Kidney (tissue), 14 donors: ENCODE measurements around the gene NBL1. TPM values are rescaled to one million over a fixed set of nuclear protein-coding genes. Genes with fewer than 3 reads are reported as not detected.

Source experiments
- DNase-seq, 5 donors: peaks; one replicate each; pipeline ENCODE4 v3.0.0-alpha.2; 2013 to 2020
- FAIRE-seq: peaks from 2 replicates; lab custom pipeline; 2012; peaks lifted over from hg19 to GRCh38; lab: Jason Lieb, UNC
- H3K27ac ChIP-seq, 2 donors: one replicate each; pipeline ENCODE4 v1.7.0; 2013; ENCODE audit warnings: low read depth in 2 of 2, low read length in 2 of 2, inconsistent platforms in 1 of 2
- H3K27me3 ChIP-seq: one replicate; pipeline ENCODE4 v1.7.1; 2013; ENCODE audit warnings: low read length, inconsistent platforms; ENCODE audit not compliant: control insufficient read depth, insufficient read depth
- H3K36me3 ChIP-seq, 3 donors: one replicate each; pipeline versions ENCODE4 v1.7.0 to v1.7.1; 2013; ENCODE audit warnings: low read length in 3 of 3, control low read depth in 1 of 3, inconsistent platforms in 1 of 3; ENCODE audit not compliant: insufficient read depth in 3 of 3, control insufficient read depth in 2 of 3
- H3K4me1 ChIP-seq, 3 donors: one replicate each; pipeline versions ENCODE4 v1.7.0 to v1.7.1; 2013; ENCODE audit warnings: low read length in 3 of 3, inconsistent platforms in 1 of 3, low read depth in 1 of 3; ENCODE audit not compliant: control insufficient read depth in 2 of 3, insufficient read depth in 2 of 3
- H3K4me3 ChIP-seq, 3 donors: one replicate each; pipeline versions ENCODE4 v1.7.0 to v1.8.1; 2013; ENCODE audit warnings: low read length in 3 of 3, control low read depth in 1 of 3, inconsistent platforms in 1 of 3
- H3K9ac ChIP-seq, 3 donors: one replicate each; pipeline versions ENCODE4 v1.7.0 to v1.7.1; 2013; ENCODE audit warnings: low read length in 3 of 3, control low read depth in 1 of 3, inconsistent platforms in 1 of 3
- H3K9me3 ChIP-seq, 3 donors: one replicate each; pipeline versions ENCODE4 v1.7.0 to v1.7.1; 2013; ENCODE audit warnings: low read length in 3 of 3, control low read depth in 1 of 3, inconsistent platforms in 1 of 3; ENCODE audit not compliant: control insufficient read depth in 2 of 3, insufficient read depth in 1 of 3
- intact Hi-C: fragments of 100-400 bp; cut with DNase I; formaldehyde crosslinking; loops from one replicate; pipeline ENCODE4 v1.11.1; 2022
- polyA plus RNA-seq: library from polyadenylated mRNA; stranded (reverse); fragments of 350-450 nt; fragmentation: Illumina TruSeq; extraction: RNeasy Lipid Tissue Mini Kit (QIAGEN cat#74804); gene quantifications from one replicate; pipeline ENCODE4 v1.2.3, GENCODE V29; 2014; ENCODE audit warnings: low read depth, low replicate concordance; ENCODE audit not compliant: insufficient read depth
- total RNA-seq: library from RNA; stranded (reverse); fragmentation: NEBNext Ultra II Directional; extraction: Animal tissue kit (Norgen Biotek cat#: 25700); gene quantifications from one replicate; pipeline ENCODE4 v1.2.1, GENCODE V29; 2021
- TF ChIP-seq, protein P1 (sequence below): IDR thresholded peaks from 3 replicates; pipeline ENCODE4 v1.5.1; 2012; ENCODE audit warnings: mild to moderate bottlenecking, moderate library complexity, borderline replicate concordance; ENCODE audit not compliant: insufficient read depth; ENCODE audit errors: extremely low read depth
- donor health status: control.
- donor health status: control.
- donor health status: control.
- donor health status: control.
- donor health status: control.
- donor health status: DM: yes; HTN: yes; CAD: no.
- donor health status: Normal renal cell carcinoma (clear cell type).

Gene NBL1
- total and polyA plus RNA-seq, 2 donors from 2014 or later: 47.4 to 141 TPM

GRCh38 chr1:19623523-19623922 is 20.6 kb upstream of the NBL1 start:
- Histone ChIP-seq H3K9me3 (no peaks in the 10 kb centered on the region), H3K27me3 (no peaks in the 10 kb centered on the region), H3K27ac (peak overlapping the region in 1 of 2 donors; percentile 26), H3K4me1 (peaks cover 3 to 33% (median 6%) of the 10 kb centered on the region in 3 donors), H3K4me3 (no peak overlapping the region), H3K9ac (no peak overlapping the region), H3K36me3 (peaks cover 2 to 17% (median 17%) of the 10 kb centered on the region in 3 donors)
- intact Hi-C loops: no loop called here
- DNase-seq (peak in 2 of 5 donors; percentile 24 to 61), FAIRE-seq (no peak)
- TF ChIP-seq, protein P1, sequence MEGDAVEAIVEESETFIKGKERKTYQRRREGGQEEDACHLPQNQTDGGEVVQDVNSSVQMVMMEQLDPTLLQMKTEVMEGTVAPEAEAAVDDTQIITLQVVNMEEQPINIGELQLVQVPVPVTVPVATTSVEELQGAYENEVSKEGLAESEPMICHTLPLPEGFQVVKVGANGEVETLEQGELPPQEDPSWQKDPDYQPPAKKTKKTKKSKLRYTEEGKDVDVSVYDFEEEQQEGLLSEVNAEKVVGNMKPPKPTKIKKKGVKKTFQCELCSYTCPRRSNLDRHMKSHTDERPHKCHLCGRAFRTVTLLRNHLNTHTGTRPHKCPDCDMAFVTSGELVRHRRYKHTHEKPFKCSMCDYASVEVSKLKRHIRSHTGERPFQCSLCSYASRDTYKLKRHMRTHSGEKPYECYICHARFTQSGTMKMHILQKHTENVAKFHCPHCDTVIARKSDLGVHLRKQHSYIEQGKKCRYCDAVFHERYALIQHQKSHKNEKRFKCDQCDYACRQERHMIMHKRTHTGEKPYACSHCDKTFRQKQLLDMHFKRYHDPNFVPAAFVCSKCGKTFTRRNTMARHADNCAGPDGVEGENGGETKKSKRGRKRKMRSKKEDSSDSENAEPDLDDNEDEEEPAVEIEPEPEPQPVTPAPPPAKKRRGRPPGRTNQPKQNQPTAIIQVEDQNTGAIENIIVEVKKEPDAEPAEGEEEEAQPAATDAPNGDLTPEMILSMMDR: no peak

- Histone ChIP-seq H3K36me3 (peaks cover 2 to 20% (median 17%) of the 10 kb centered on the region in 3 donors), H3K9ac (no peak overlapping the region)
- TF ChIP-seq, protein P1: no peak
Measured at GRCh38 chr1:19625291-19625937, 18.7 kb upstream of the NBL1 start.

DNA sequence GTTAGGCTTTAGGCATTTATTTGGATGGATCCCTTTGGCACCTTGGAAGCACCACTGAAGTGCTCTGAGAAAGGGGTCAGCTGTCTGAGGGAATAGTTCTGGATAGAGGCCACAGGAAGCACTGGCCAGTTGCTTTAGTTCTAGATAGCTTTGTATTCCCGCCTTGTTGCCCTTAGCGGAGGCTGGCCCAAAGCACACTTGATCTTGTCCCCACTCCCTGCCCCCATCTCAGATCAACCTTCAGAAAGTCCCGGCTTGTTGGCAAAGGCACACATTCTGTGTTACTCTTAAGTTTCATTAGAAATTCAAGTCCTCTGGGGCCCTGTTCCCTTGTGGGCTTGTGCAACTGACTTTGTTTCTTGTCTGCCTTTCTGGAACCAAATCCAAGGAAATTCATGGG is 15.2 kb upstream of the NBL1 start:
- FAIRE-seq (no peak), DNase-seq (no peak)
- Histone ChIP-seq H3K9me3 (no peaks in the 10 kb centered on the region), H3K4me3 (no peak overlapping the region), H3K27me3 (no peaks in the 10 kb centered on the region), H3K4me1 (peaks cover 0 to 1% (median 0%) of the 10 kb centered on the region in 3 donors), H3K36me3 (peaks cover 2 to 20% (median 17%) of the 10 kb centered on the region in 3 donors), H3K9ac (no peak overlapping the region), H3K27ac (no peak overlapping the region)
- TF ChIP-seq, protein P1: no peak
- intact Hi-C loops: no loop called here

More at GRCh38 chr1:19625291-19625937, 18.7 kb upstream of the NBL1 start:
- FAIRE-seq: no peak
- no peak for DNase-seq
- no peak overlapping the region for H3K4me3 ChIP-seq
- peaks cover 0 to 18% (median 2%) of the 10 kb centered on the region in 3 donors for H3K4me1 ChIP-seq
- H3K27me3 ChIP-seq: no peaks in the 10 kb centered on the region
- no peaks in the 10 kb centered on the region for H3K9me3 ChIP-seq
- H3K27ac ChIP-seq: no peak overlapping the region
- intact Hi-C loops: no loop called here
